Keratinocyte (primary cell): ENCODE data around the gene ADAMTS17. TPM values are rescaled to one million over a fixed set of nuclear protein-coding genes. Genes with fewer than 3 reads are reported as not detected.

ENCODE experiments used
- DNase-seq: peaks from one replicate; pipeline ENCODE4 v3.0.0-alpha.2; 2011; ENCODE audit warnings: low read depth, missing footprints, low spot score
- FAIRE-seq: peaks from 2 replicates; lab custom pipeline; 2011; peaks lifted over from hg19 to GRCh38; lab: Jason Lieb, UNC
- H2AFZ ChIP-seq: 2 replicates; pipeline ENCODE4 v1.6.0; 2012; ENCODE audit warnings: low read length, control low read depth, inconsistent platforms; ENCODE audit not compliant: control insufficient read depth
- H3K27ac ChIP-seq: 2 replicates; pipeline ENCODE4 v1.5.1; 2011; ENCODE audit warnings: low read length; ENCODE audit not compliant: control insufficient read depth, insufficient read depth
- H3K27me3 ChIP-seq: 3 replicates; pipeline ENCODE4 v1.6.0; 2011; ENCODE audit warnings: low read length; ENCODE audit not compliant: control insufficient read depth, insufficient read depth; ENCODE audit errors: extremely low read depth
- H3K36me3 ChIP-seq, 2 experiments: 2 replicates in 1 of 2; 3 replicates in 1 of 2; pipeline ENCODE4 v1.5.1; 2011; ENCODE audit warnings: low read length in 2 of 2, mild to moderate bottlenecking in 1 of 2; ENCODE audit not compliant: control insufficient read depth in 2 of 2, insufficient read depth in 2 of 2; ENCODE audit errors: extremely low read depth in 1 of 2
- H3K4me1 ChIP-seq: 3 replicates; pipeline ENCODE4 v1.5.1; 2011; ENCODE audit warnings: low read length; ENCODE audit not compliant: control insufficient read depth, insufficient read depth; ENCODE audit errors: extremely low read depth
- H3K4me2 ChIP-seq: 3 replicates; pipeline ENCODE4 v1.6.0; 2011; ENCODE audit warnings: low read depth, low read length; ENCODE audit not compliant: control insufficient read depth, insufficient read depth; ENCODE audit errors: extremely low read depth
- H3K4me3 ChIP-seq, 3 experiments: fragments of 200-600 bp in 1 of 3; sonication (generic) in 1 of 3; 2 replicates in 2 of 3; 3 replicates in 1 of 3; pipeline ENCODE4 v1.5.1; 2011 to 2016; ENCODE audit warnings: low read length in 3 of 3, mild to moderate bottlenecking in 3 of 3, control low read depth in 2 of 3, inconsistent platforms in 1 of 3, low read depth in 1 of 3, mixed read lengths in 1 of 3, mixed run types in 1 of 3, moderate library complexity in 1 of 3; ENCODE audit not compliant: control insufficient read depth in 2 of 3, insufficient read depth in 2 of 3; ENCODE audit errors: extremely low read depth in 1 of 3
- H3K79me2 ChIP-seq: 2 replicates; pipeline ENCODE4 v1.6.0; 2012; ENCODE audit warnings: low read length; ENCODE audit not compliant: control insufficient read depth, insufficient read depth
- H3K9ac ChIP-seq: 3 replicates; pipeline ENCODE4 v1.6.0; 2011; ENCODE audit warnings: low read length; ENCODE audit not compliant: control insufficient read depth, insufficient read depth; ENCODE audit errors: extremely low read depth
- H3K9me1 ChIP-seq: 3 replicates; pipeline ENCODE4 v1.6.0; 2011; ENCODE audit warnings: low read length; ENCODE audit not compliant: control insufficient read depth, insufficient read depth; ENCODE audit errors: extremely low read depth
- H3K9me3 ChIP-seq: 2 replicates; pipeline ENCODE4 v1.5.1; 2012; ENCODE audit warnings: low read depth, low read length; ENCODE audit not compliant: control insufficient read depth
- H4K20me1 ChIP-seq: 3 replicates; pipeline ENCODE4 v1.6.0; 2011; ENCODE audit warnings: low read length; ENCODE audit not compliant: control insufficient read depth, insufficient read depth; ENCODE audit errors: extremely low read depth
- CTCF ChIP-seq, 3 experiments: IDR thresholded peaks in 1 of 3; conservative IDR thresholded peaks in 1 of 3; optimal IDR thresholded peaks in 1 of 3; 2 replicates in 2 of 3; 3 replicates in 1 of 3; pipeline versions ENCODE3 to v1.5.1; 2011; ENCODE audit warnings: low read length in 3 of 3, mild to moderate bottlenecking in 3 of 3, moderate library complexity in 2 of 3, control low read depth in 1 of 3, inconsistent platforms in 1 of 3; ENCODE audit not compliant: insufficient read depth in 2 of 3; ENCODE audit errors: extremely low read depth in 1 of 3
- EZH2 ChIP-seq: IDR thresholded peaks from one replicate; pipeline ENCODE4 v1.6.1; 2012; ENCODE audit warnings: inconsistent platforms, mild to moderate bottlenecking, low read length, moderate library complexity
- dilution Hi-C: fragments of 300-500 bp; cut with MboI; formaldehyde crosslinking; loops from one replicate; pipeline ENCODE4 v1.7.0; 2020; ENCODE audit warnings: low sequenced_read_pairs; ENCODE audit not compliant: extremely low pct_ligation_motif_present
- polyA plus RNA-seq, 5 experiments: library from polyadenylated mRNA; depleted of rRNA in 3 of 5; stranded (reverse) in 3 of 5; stranded (forward) in 1 of 5; unstranded in 1 of 5; fragments of >200 nt; gene quantifications; 1 replicate in 1 of 5; 2 replicates in 3 of 5; 3 replicates in 1 of 5; pipeline versions ENCODE4 v1.2.1 to v1.2.3, GENCODE V29; 2011 to 2012; ENCODE audit warnings: missing spikeins in 2 of 5, low read depth in 1 of 5, low replicate concordance in 1 of 5

The ADAMTS17 gene
- polyA plus RNA-seq, 1 donor (not counting 4 experiments of a cell fraction or from before 2014, with no cell fraction given) = 0.18 TPM

GRCh38 chr15:100335335-100335999 lies 6.3 kb downstream of the ADAMTS17 start:
- dilution Hi-C loops = no loop called here
- no peaks in the 10 kb centered on the region for H3K4me1 ChIP-seq
- H3K9me3 ChIP-seq = no peaks in the 10 kb centered on the region
- no peaks in the 10 kb centered on the region for H3K79me2 ChIP-seq
- H3K27me3 ChIP-seq = peaks cover 11% of the 10 kb centered on the region
- H3K4me3 ChIP-seq = no peak overlapping the region
- no peak overlapping the region for H2AFZ ChIP-seq
- H3K36me3 ChIP-seq = no peaks in the 10 kb centered on the region
- no peaks in the 10 kb centered on the region for H4K20me1 ChIP-seq
- no peak overlapping the region for H3K4me2 ChIP-seq
- no peak overlapping the region for H3K27ac ChIP-seq
- FAIRE-seq (no peak), DNase-seq (no peak)
- TF ChIP-seq EZH2 = no peak
- TF ChIP-seq CTCF (optimal IDR thresholded peaks at IDR 0.05 in 1 of 3, IDR thresholded peaks at IDR 0.05 in 1 of 3, conservative IDR thresholded peaks at IDR 0.05 in 1 of 3; ENCODE audit: extremely low read depth in 1 of 3, insufficient read depth in 2 of 3, low read length in 3 of 3) = no peak
- no peaks in the 10 kb centered on the region for H3K9me1 ChIP-seq
- no peak overlapping the region for H3K9ac ChIP-seq

- Histone ChIP-seq H3K27ac (no peak overlapping the region), H3K4me3 (no peak overlapping the region), H4K20me1 (no peaks in the 10 kb centered on the region), H3K27me3 (peaks cover 5% of the 10 kb centered on the region), H3K79me2 (no peaks in the 10 kb centered on the region), H3K36me3 (no peaks in the 10 kb centered on the region), H3K4me1 (no peaks in the 10 kb centered on the region), H3K4me2 (no peak overlapping the region), H3K9me1 (no peaks in the 10 kb centered on the region), H2AFZ (no peak overlapping the region), H3K9ac (no peak overlapping the region), H3K9me3 (no peaks in the 10 kb centered on the region)
- dilution Hi-C loops = no loop called here
- DNase-seq (no peak), FAIRE-seq (no peak)
- no peak for TF ChIP-seq EZH2
- TF ChIP-seq CTCF (optimal IDR thresholded peaks at IDR 0.05 in 1 of 3, IDR thresholded peaks at IDR 0.05 in 1 of 3, conservative IDR thresholded peaks at IDR 0.05 in 1 of 3; ENCODE audit: extremely low read depth in 1 of 3, insufficient read depth in 2 of 3, low read length in 3 of 3) = no peak
These were observed 6.9 kb downstream of the ADAMTS17 start for GRCh38 chr15:100334905-100335304.
